ENCODE measurements around the gene ZBED2. TPM values are rescaled to one million over a fixed set of nuclear protein-coding genes. Genes with fewer than 3 reads are reported as not detected.

The ZBED2 gene
- polyA plus RNA-seq, 2 of the 4 experiments (the other 2 are of a cell fraction) = 0.48 to 1.9 TPM

DNA sequence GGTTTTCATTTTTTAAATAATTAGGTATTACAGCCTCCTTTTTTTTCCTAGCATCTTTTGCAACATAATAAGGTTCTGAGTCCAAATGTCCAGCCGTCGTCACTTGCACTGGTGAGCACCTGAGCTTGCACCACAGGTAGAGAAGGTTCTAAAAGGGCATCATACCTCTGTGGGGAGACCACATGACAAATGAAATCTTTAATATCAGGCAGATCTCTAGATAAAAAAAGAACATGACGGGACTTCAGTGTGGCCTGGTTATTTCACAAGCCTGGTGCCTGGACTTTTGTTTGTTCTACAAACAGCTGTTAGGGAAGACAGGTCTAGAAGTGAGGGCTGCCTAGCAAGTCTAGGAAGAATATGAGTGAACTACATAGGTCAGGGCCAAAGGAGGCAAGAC, 3.6 kb downstream of the ZBED2 start:
- WGBS (ENCODE audit: missing lambda C conversion rate) = 81% methylated on average over 3 of the region's 3 CpGs
- TF ChIP-seq SREBF2 (IDR thresholded peaks at IDR 0.05) (no peak), EP300 (IDR thresholded peaks at IDR 0.05) (no peak), RNF2 (IDR thresholded peaks at IDR 0.05; ENCODE audit: borderline replicate concordance, low read depth) (no peak), HOXB13 (CRISPR knock-in tag; IDR thresholded peaks at IDR 0.05; ENCODE audit: low read depth) (no peak), POLR2A (IDR thresholded peaks at IDR 0.05; ENCODE audit: low read length) (no peak), CBX2 (IDR thresholded peaks at IDR 0.05; ENCODE audit: borderline replicate concordance, low read depth) (no peak), JUNB (IDR thresholded peaks at IDR 0.05) (no peak), ZFP36 (IDR thresholded peaks at IDR 0.05; ENCODE audit: borderline replicate concordance, partially characterized antibody) (no peak), KDM5A (IDR thresholded peaks at IDR 0.05) (no peak), TFCP2L1 (CRISPR knock-in tag; IDR thresholded peaks at IDR 0.05) (no peak), BHLHE40 (IDR thresholded peaks at IDR 0.05; ENCODE audit: low read depth, low read length) (no peak), HEYL (CRISPR knock-in tag; IDR thresholded peaks at IDR 0.05) (no peak)
- TF ChIP-seq, protein P1, sequence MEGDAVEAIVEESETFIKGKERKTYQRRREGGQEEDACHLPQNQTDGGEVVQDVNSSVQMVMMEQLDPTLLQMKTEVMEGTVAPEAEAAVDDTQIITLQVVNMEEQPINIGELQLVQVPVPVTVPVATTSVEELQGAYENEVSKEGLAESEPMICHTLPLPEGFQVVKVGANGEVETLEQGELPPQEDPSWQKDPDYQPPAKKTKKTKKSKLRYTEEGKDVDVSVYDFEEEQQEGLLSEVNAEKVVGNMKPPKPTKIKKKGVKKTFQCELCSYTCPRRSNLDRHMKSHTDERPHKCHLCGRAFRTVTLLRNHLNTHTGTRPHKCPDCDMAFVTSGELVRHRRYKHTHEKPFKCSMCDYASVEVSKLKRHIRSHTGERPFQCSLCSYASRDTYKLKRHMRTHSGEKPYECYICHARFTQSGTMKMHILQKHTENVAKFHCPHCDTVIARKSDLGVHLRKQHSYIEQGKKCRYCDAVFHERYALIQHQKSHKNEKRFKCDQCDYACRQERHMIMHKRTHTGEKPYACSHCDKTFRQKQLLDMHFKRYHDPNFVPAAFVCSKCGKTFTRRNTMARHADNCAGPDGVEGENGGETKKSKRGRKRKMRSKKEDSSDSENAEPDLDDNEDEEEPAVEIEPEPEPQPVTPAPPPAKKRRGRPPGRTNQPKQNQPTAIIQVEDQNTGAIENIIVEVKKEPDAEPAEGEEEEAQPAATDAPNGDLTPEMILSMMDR (IDR thresholded peaks at IDR 0.05) = no peak
- TF ChIP-seq, protein P2, sequence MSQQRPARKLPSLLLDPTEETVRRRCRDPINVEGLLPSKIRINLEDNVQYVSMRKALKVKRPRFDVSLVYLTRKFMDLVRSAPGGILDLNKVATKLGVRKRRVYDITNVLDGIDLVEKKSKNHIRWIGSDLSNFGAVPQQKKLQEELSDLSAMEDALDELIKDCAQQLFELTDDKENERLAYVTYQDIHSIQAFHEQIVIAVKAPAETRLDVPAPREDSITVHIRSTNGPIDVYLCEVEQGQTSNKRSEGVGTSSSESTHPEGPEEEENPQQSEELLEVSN (IDR thresholded peaks at IDR 0.05; ENCODE audit: borderline replicate concordance, low read depth) = no peak
- TF ChIP-seq, protein P3, sequence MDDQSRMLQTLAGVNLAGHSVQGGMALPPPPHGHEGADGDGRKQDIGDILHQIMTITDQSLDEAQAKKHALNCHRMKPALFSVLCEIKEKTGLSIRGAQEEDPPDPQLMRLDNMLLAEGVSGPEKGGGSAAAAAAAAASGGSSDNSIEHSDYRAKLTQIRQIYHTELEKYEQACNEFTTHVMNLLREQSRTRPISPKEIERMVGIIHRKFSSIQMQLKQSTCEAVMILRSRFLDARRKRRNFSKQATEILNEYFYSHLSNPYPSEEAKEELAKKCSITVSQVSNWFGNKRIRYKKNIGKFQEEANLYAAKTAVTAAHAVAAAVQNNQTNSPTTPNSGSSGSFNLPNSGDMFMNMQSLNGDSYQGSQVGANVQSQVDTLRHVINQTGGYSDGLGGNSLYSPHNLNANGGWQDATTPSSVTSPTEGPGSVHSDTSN (IDR thresholded peaks at IDR 0.05) = no peak
- H3K4me2 ChIP-seq = peak overlapping the region; percentile 45
- no peak for FAIRE-seq
- ChIA-PET CTCF (interaction anchor here (1.1 to 1.6 kb wide), 3 partner anchors 11 to 78 kb away, joined by 3 to 5 read pairs (median 4); no protein-coding TSS in a partner anchor), POLR2A (no interaction called here)
- no peak for DNase-seq (ENCODE audit: low read depth in 1 of 2, low spot score in 1 of 2)
- peak overlapping the region; percentile 67 to 79; a peak in 5 of 6 replicates for H3K27ac ChIP-seq
- H3K9me3 ChIP-seq = peaks cover 5% of the 10 kb centered on the region; the same call in 1 of the 3 replicates
- no peak for ATAC-seq
- H3K4me3 ChIP-seq = no peak overlapping the region
- H3K4me1 ChIP-seq = peaks cover 81% of the 10 kb centered on the region

DNA sequence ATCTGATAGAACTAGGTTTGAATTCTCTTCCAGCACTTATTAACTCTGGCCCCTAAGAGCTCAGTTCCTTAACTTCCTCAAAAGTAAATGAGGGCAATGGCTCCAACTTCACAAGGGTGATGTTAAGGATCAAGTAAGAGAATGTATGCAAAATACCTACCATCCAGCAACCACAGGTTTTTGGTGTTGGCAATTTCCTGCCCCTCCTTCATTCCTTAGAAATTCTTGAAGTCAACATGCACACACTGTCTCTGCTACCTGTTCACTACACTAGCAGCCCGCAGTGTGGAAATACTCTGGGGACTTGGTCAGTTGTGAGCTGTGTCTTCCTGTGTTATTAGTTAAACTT, 5.0 kb downstream of the ZBED2 start:
- 40% methylated on average over 1 of the region's 1 CpG for WGBS (ENCODE audit: missing lambda C conversion rate)
- CTCF ChIA-PET = interaction anchor here (1.2 to 2.1 kb wide), 4 partner anchors 10 to 127 kb away, joined by 3 to 9 read pairs (median 5); no protein-coding TSS in a partner anchor
- peak overlapping the region; percentile 54 to 79 for H3K27ac ChIP-seq
- H3K4me3 ChIP-seq = no peak overlapping the region
- peaks cover 90% of the 10 kb centered on the region for H3K4me1 ChIP-seq
- TF ChIP-seq POLR2AphosphoS2 (conservative IDR thresholded peaks at IDR 0.05; ENCODE audit: low read length) (no peak), SMC3 (IDR thresholded peaks at IDR 0.05) (no peak), ESRRA (IDR thresholded peaks at IDR 0.05; ENCODE audit: borderline replicate concordance, low read length) (no peak), FOXS1 (CRISPR knock-in tag; IDR thresholded peaks at IDR 0.05) (no peak), EHMT2 (IDR thresholded peaks at IDR 0.05; ENCODE audit: low read depth) (no peak), HEYL (CRISPR knock-in tag; IDR thresholded peaks at IDR 0.05) (no peak), SREBF2 (IDR thresholded peaks at IDR 0.05) (no peak), GATA3 (IDR thresholded peaks at IDR 0.05; ENCODE audit: borderline replicate concordance) (no peak), TP53 (CRISPR knock-in tag; IDR thresholded peaks at IDR 0.05) (no peak), HOXB13 (CRISPR knock-in tag; IDR thresholded peaks at IDR 0.05; ENCODE audit: low read depth) (no peak), ZFP36 (IDR thresholded peaks at IDR 0.05; ENCODE audit: borderline replicate concordance, partially characterized antibody) (no peak), HOXA7 (CRISPR knock-in tag; IDR thresholded peaks at IDR 0.05) (no peak)
- TF ChIP-seq, protein P4, sequence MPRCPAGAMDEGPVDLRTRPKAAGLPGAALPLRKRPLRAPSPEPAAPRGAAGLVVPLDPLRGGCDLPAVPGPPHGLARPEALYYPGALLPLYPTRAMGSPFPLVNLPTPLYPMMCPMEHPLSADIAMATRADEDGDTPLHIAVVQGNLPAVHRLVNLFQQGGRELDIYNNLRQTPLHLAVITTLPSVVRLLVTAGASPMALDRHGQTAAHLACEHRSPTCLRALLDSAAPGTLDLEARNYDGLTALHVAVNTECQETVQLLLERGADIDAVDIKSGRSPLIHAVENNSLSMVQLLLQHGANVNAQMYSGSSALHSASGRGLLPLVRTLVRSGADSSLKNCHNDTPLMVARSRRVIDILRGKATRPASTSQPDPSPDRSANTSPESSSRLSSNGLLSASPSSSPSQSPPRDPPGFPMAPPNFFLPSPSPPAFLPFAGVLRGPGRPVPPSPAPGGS (IDR thresholded peaks at IDR 0.05) = no peak
- TF ChIP-seq, protein P1 (IDR thresholded peaks at IDR 0.05) = no peak
- TF ChIP-seq, protein P3 (IDR thresholded peaks at IDR 0.05) = no peak
- TF ChIP-seq, protein P5, sequence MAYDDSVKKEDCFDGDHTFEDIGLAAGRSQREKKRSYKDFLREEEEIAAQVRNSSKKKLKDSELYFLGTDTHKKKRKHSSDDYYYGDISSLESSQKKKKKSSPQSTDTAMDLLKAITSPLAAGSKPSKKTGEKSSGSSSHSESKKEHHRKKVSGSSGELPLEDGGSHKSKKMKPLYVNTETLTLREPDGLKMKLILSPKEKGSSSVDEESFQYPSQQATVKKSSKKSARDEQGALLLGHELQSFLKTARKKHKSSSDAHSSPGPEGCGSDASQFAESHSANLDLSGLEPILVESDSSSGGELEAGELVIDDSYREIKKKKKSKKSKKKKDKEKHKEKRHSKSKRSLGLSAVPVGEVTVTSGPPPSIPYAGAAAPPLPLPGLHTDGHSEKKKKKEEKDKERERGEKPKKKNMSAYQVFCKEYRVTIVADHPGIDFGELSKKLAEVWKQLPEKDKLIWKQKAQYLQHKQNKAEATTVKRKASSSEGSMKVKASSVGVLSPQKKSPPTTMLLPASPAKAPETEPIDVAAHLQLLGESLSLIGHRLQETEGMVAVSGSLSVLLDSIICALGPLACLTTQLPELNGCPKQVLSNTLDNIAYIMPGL (CRISPR knock-in tag; IDR thresholded peaks at IDR 0.05; ENCODE audit: borderline replicate concordance) = no peak
- peak overlapping the region; percentile 51 for H3K4me2 ChIP-seq
- ATAC-seq = peak in 1 of 2 experiments; percentile 47; a peak in 3 of 6 replicates
- DNase-seq (ENCODE audit: low read depth in 1 of 2, low spot score in 1 of 2) = peak in 1 of 2 experiments; percentile 27
- no peak for FAIRE-seq
- POLR2A ChIA-PET = no interaction called here
- H3K9me3 ChIP-seq = peaks cover 8% of the 10 kb centered on the region; the same call in 1 of the 3 replicates
